ENCODE measurements around the gene RABGEF1. TPM values are rescaled to one million over a fixed set of nuclear protein-coding genes. Genes with fewer than 3 reads are reported as not detected.

Gene RABGEF1
- polyA plus RNA-seq, 1 of the 3 experiments (the other 2 are of a cell fraction): 25.6 TPM

DNA sequence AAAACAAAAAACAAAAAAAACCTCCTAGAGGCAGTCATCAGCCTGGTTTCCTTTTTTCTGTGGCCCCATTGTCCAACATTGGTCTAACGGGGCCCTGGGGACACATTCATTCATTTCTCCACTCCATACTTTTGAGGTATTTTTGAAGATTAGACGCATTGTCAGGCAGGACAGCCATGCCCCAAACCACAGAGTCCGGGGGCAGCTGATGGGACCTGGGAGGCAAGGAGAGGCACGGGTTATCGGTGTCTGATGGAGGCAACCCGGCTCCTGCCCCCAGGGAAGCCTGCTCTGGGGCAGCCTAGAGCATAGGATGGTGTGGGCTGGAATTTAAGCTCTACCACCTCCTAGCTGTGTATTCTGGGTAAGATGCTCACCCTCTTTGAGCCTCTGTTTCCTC, 6.5 kb upstream of the RABGEF1 start:
- Histone ChIP-seq H4K20me1 (ENCODE audit: insufficient read depth) (no peaks in the 10 kb centered on the region), H3K4me2 (no peak overlapping the region), H3K36me3 (replicated peaks in 1 of 2; ENCODE audit: control insufficient read depth in 1 of 2, insufficient read depth in 2 of 2, low read length in 1 of 2) (peaks cover 0 to 39% of the 10 kb centered on the region in 2 experiments), H3K4me1 (ENCODE audit: control insufficient read depth in 1 of 2, insufficient read depth in 2 of 2, low read depth in 1 of 2, low read length in 1 of 2) (peaks cover 0 to 14% of the 10 kb centered on the region in 2 experiments; a peak in 1 of 4 replicates), H3K9me3 (no peaks in the 10 kb centered on the region), H3K27me3 (ENCODE audit: insufficient read depth) (no peaks in the 10 kb centered on the region), H3K4me3 (ENCODE audit: low read depth in 2 of 2, low read length in 1 of 2) (no peak overlapping the region), H3K9ac (no peak overlapping the region), H3K9me2 (no peaks in the 10 kb centered on the region), H2AFZ (ENCODE audit: low read depth) (no peak overlapping the region), H3K79me2 (ENCODE audit: insufficient read depth) (peaks cover 24% of the 10 kb centered on the region; the same call in 1 of the 2 replicates), H3F3A (replicated peaks; ENCODE audit: insufficient read depth) (peaks cover 7% of the 10 kb centered on the region), H3K27ac (ENCODE audit: low read depth in 2 of 2, low read length in 1 of 2) (no peak overlapping the region)
- POLR2A ChIA-PET: no interaction called here
- CTCF ChIA-PET: interaction anchor here (0.8 kb wide), 1 partner anchor 17 kb away, joined by 4 read pairs; no protein-coding TSS in a partner anchor
- no peak for TF ChIP-seq YY1 (IDR thresholded peaks at IDR 0.05; ENCODE audit: low read depth)
- no peak for TF ChIP-seq MEF2A (IDR thresholded peaks at IDR 0.05; ENCODE audit: borderline replicate concordance, low read depth)
- no peak for TF ChIP-seq RCOR1 (IDR thresholded peaks at IDR 0.05; ENCODE audit: low read length)
- TF ChIP-seq GABPA (IDR thresholded peaks at IDR 0.05; ENCODE audit: low read depth): no peak
- TF ChIP-seq, protein P1, sequence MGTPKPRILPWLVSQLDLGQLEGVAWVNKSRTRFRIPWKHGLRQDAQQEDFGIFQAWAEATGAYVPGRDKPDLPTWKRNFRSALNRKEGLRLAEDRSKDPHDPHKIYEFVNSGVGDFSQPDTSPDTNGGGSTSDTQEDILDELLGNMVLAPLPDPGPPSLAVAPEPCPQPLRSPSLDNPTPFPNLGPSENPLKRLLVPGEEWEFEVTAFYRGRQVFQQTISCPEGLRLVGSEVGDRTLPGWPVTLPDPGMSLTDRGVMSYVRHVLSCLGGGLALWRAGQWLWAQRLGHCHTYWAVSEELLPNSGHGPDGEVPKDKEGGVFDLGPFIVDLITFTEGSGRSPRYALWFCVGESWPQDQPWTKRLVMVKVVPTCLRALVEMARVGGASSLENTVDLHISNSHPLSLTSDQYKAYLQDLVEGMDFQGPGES (IDR thresholded peaks at IDR 0.05; ENCODE audit: low read depth, low read length): no peak
- TF ChIP-seq ELF1 (IDR thresholded peaks at IDR 0.05): no peak
- TF ChIP-seq EP300 (IDR thresholded peaks at IDR 0.05; ENCODE audit: borderline replicate concordance in 1 of 2, low read depth in 1 of 2, low read length in 1 of 2): no peak
- no peak for TF ChIP-seq SMC3 (IDR thresholded peaks at IDR 0.05; ENCODE audit: low read depth, low read length)
- TF ChIP-seq, protein P2, sequence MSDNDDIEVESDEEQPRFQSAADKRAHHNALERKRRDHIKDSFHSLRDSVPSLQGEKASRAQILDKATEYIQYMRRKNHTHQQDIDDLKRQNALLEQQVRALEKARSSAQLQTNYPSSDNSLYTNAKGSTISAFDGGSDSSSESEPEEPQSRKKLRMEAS (IDR thresholded peaks at IDR 0.05; ENCODE audit: low read depth): no peak
- DNase-seq: no peak
- 95% methylated on average over 5 of the region's 6 CpGs for WGBS (ENCODE audit: low lambda C conversion rate)

DNA sequence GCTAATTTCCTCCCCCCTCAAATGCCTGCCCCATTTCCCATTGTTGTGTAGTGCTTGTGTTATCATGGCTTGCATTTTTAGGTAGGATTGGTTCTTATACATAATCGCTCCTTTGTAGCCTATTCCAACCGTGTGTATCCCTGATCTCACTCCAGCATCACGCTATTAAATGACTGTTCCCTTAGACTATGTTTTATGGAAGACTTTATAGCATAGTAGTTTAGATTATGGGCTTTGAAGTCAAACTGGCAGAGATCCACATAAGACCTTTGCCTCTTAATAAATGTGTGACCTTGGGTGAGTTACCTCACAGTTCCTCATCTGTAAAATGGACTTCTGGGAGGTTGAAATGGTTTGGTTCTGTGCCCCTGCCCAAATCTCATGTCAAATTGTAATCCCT, 5.4 kb upstream of the RABGEF1 start:
- CTCF ChIA-PET: interaction anchor here (0.8 kb wide), 1 partner anchor 18 kb away, joined by 4 read pairs; no protein-coding TSS in a partner anchor
- peaks cover 35% of the 10 kb centered on the region for H3K79me2 ChIP-seq (ENCODE audit: insufficient read depth)
- H2AFZ ChIP-seq (ENCODE audit: low read depth): no peak overlapping the region
- no peak overlapping the region for H3K27ac ChIP-seq (ENCODE audit: low read depth in 2 of 2, low read length in 1 of 2)
- H3K27me3 ChIP-seq (ENCODE audit: insufficient read depth): no peaks in the 10 kb centered on the region
- WGBS (ENCODE audit: low lambda C conversion rate): 81% methylated on average over 3 of the region's 3 CpGs
- peaks cover 0 to 34% of the 10 kb centered on the region in 2 experiments for H3K36me3 ChIP-seq (replicated peaks in 1 of 2; ENCODE audit: control insufficient read depth in 1 of 2, insufficient read depth in 2 of 2, low read length in 1 of 2)
- TF ChIP-seq TCF12 (IDR thresholded peaks at IDR 0.05) (no peak), MXI1 (IDR thresholded peaks at IDR 0.05; ENCODE audit: low read depth, low read length) (no peak), YY1 (IDR thresholded peaks at IDR 0.05; ENCODE audit: low read depth) (no peak), RAD21 (IDR thresholded peaks at IDR 0.05; ENCODE audit: low read length) (no peak), RFX5 (IDR thresholded peaks at IDR 0.05; ENCODE audit: low read length) (no peak), CHD2 (IDR thresholded peaks at IDR 0.05; ENCODE audit: low read length, partially characterized antibody) (no peak), FOSL2 (IDR thresholded peaks at IDR 0.05; ENCODE audit: borderline replicate concordance, low read depth) (no peak), GABPA (IDR thresholded peaks at IDR 0.05; ENCODE audit: low read depth) (no peak), EZH2phosphoT487 (IDR thresholded peaks at IDR 0.05; ENCODE audit: borderline replicate concordance, low read depth) (no peak), TAF1 (IDR thresholded peaks at IDR 0.05; ENCODE audit: borderline replicate concordance, low read depth, low read length) (no peak)
- TF ChIP-seq, protein P2 (IDR thresholded peaks at IDR 0.05; ENCODE audit: low read depth): no peak
- no peaks in the 10 kb centered on the region for H3K9me2 ChIP-seq
- no peak for DNase-seq
- H3F3A ChIP-seq (replicated peaks; ENCODE audit: insufficient read depth): peaks cover 14% of the 10 kb centered on the region
- H3K4me2 ChIP-seq: no peak overlapping the region
- H3K9ac ChIP-seq: no peak overlapping the region
- POLR2A ChIA-PET: no interaction called here
- no peaks in the 10 kb centered on the region for H4K20me1 ChIP-seq (ENCODE audit: insufficient read depth)
- no peaks in the 10 kb centered on the region for H3K9me3 ChIP-seq
- peaks cover 0 to 14% of the 10 kb centered on the region in 2 experiments; a peak in 1 of 4 replicates for H3K4me1 ChIP-seq (ENCODE audit: control insufficient read depth in 1 of 2, insufficient read depth in 2 of 2, low read depth in 1 of 2, low read length in 1 of 2)
- no peak overlapping the region for H3K4me3 ChIP-seq (ENCODE audit: low read depth in 2 of 2, low read length in 1 of 2)
